Measurements from ENCODE around the gene MRPL37.

DNA sequence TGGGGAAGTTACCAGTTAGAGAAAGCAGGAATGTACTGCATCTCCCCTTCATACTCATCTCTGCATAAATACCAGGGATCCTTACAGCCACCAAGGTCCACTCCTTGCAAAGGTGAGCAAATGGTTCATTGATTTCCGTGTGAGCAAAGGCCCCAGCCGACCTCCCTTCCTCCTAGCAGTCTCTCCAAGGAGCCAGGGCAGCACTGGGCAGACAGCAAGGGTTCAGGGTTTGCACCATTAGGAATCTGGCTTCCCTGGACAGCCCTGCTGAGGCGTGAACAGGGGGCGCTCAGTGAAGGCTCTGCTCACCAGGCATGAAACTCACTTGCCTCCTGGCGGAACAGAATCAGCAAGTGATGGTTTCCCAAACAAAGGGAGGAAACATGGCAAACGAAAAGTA is 65.7 kb downstream of the MRPL37 start:
- TF ChIP-seq, protein P1, sequence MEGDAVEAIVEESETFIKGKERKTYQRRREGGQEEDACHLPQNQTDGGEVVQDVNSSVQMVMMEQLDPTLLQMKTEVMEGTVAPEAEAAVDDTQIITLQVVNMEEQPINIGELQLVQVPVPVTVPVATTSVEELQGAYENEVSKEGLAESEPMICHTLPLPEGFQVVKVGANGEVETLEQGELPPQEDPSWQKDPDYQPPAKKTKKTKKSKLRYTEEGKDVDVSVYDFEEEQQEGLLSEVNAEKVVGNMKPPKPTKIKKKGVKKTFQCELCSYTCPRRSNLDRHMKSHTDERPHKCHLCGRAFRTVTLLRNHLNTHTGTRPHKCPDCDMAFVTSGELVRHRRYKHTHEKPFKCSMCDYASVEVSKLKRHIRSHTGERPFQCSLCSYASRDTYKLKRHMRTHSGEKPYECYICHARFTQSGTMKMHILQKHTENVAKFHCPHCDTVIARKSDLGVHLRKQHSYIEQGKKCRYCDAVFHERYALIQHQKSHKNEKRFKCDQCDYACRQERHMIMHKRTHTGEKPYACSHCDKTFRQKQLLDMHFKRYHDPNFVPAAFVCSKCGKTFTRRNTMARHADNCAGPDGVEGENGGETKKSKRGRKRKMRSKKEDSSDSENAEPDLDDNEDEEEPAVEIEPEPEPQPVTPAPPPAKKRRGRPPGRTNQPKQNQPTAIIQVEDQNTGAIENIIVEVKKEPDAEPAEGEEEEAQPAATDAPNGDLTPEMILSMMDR (conservative IDR thresholded peaks at IDR 0.05; ENCODE audit: low read length), result no peak
- no peak for TF ChIP-seq EZH2phosphoT487 (IDR thresholded peaks at IDR 0.05; ENCODE audit: borderline replicate concordance)

All from Loucy (cell line).